Measurements from ENCODE around the gene CRYM.

Gene CRYM

GRCh38 chr16:21219551-21219950 is 58.5 kb downstream of the CRYM start:
- no peaks in the 10 kb centered on the region for H3K36me3 ChIP-seq (ENCODE audit: control insufficient read depth in 2 of 2, insufficient read depth in 1 of 2, low read length in 2 of 2)
- no peaks in the 10 kb centered on the region for H3K9me3 ChIP-seq (ENCODE audit: control insufficient read depth, insufficient read depth, low read depth, low read length)
- no peak overlapping the region for H3K4me3 ChIP-seq (ENCODE audit: low read depth, low read length)
- CTCF ChIA-PET = no interaction called here
- POLR2A ChIA-PET = no interaction called here
- no peak overlapping the region for H3K27ac ChIP-seq (ENCODE audit: extremely low read depth, low read depth, low read length)
- no peak for TF ChIP-seq ZNF776 (tag by site-specific recombination; IDR thresholded peaks at IDR 0.05; ENCODE audit: borderline replicate concordance)
- no peaks in the 10 kb centered on the region for H3K4me1 ChIP-seq (ENCODE audit: control insufficient read depth, insufficient read depth, low read length)

GRCh38 chr16:21218153-21218552 is 59.9 kb downstream of the CRYM start:
- CTCF ChIA-PET = no interaction called here
- TF ChIP-seq MYNN (tag by site-specific recombination; IDR thresholded peaks at IDR 0.05; ENCODE audit: borderline replicate concordance) (no peak), ZNF133 (tag by site-specific recombination; IDR thresholded peaks at IDR 0.05) (no peak), ZNF121 (tag by site-specific recombination; IDR thresholded peaks at IDR 0.05) (no peak), ZNF266 (tag by site-specific recombination; IDR thresholded peaks at IDR 0.05; ENCODE audit: low read depth) (no peak), ZFP3 (tag by site-specific recombination; IDR thresholded peaks at IDR 0.05; ENCODE audit: low read depth) (no peak), OSR2 (tag by site-specific recombination; IDR thresholded peaks at IDR 0.05) (no peak), GLIS2 (tag by site-specific recombination; IDR thresholded peaks at IDR 0.05) (no peak), ZNF426 (tag by site-specific recombination; IDR thresholded peaks at IDR 0.05) (no peak), ZFP41 (tag by site-specific recombination; IDR thresholded peaks at IDR 0.05; ENCODE audit: borderline replicate concordance) (no peak), ZNF776 (tag by site-specific recombination; IDR thresholded peaks at IDR 0.05; ENCODE audit: borderline replicate concordance) (no peak)
- H3K4me1 ChIP-seq (ENCODE audit: control insufficient read depth, insufficient read depth, low read length) = no peaks in the 10 kb centered on the region
- POLR2A ChIA-PET = no interaction called here
- H3K9me3 ChIP-seq (ENCODE audit: control insufficient read depth, insufficient read depth, low read depth, low read length) = no peaks in the 10 kb centered on the region
- no peak overlapping the region for H3K4me3 ChIP-seq (ENCODE audit: low read depth, low read length)
- no peak overlapping the region for H3K27ac ChIP-seq (ENCODE audit: extremely low read depth, low read depth, low read length)
- H3K36me3 ChIP-seq (ENCODE audit: control insufficient read depth in 2 of 2, insufficient read depth in 1 of 2, low read length in 2 of 2) = no peaks in the 10 kb centered on the region

GRCh38 chr16:21217121-21217520 is 61.0 kb downstream of the CRYM start:
- Histone ChIP-seq H3K36me3 (ENCODE audit: control insufficient read depth in 2 of 2, insufficient read depth in 1 of 2, low read length in 2 of 2) (no peaks in the 10 kb centered on the region), H3K4me1 (ENCODE audit: control insufficient read depth, insufficient read depth, low read length) (no peaks in the 10 kb centered on the region), H3K9me3 (ENCODE audit: control insufficient read depth, insufficient read depth, low read depth, low read length) (no peaks in the 10 kb centered on the region), H3K4me3 (ENCODE audit: low read depth, low read length) (no peak overlapping the region), H3K27ac (ENCODE audit: extremely low read depth, low read depth, low read length) (no peak overlapping the region)
- ChIA-PET POLR2A (no interaction called here), CTCF (interaction anchor here (0.9 kb wide), 1 partner anchor 58 kb away, joined by 3 read pairs; no protein-coding TSS in a partner anchor)
- TF ChIP-seq ZNF629 (tag by site-specific recombination; IDR thresholded peaks at IDR 0.05) = no peak
- no peak for TF ChIP-seq ZNF214 (tag by site-specific recombination; IDR thresholded peaks at IDR 0.05; ENCODE audit: borderline replicate concordance)
- TF ChIP-seq ZFP69B (tag by site-specific recombination; IDR thresholded peaks at IDR 0.05) = no peak
- TF ChIP-seq ZEB2 (tag by site-specific recombination; IDR thresholded peaks at IDR 0.05) = no peak
- TF ChIP-seq ZNF549 (tag by site-specific recombination; IDR thresholded peaks at IDR 0.05) = no peak
- TF ChIP-seq ZNF518A (tag by site-specific recombination; conservative IDR thresholded peaks at IDR 0.05; ENCODE audit: low read depth) = no peak
- no peak for TF ChIP-seq ZNF701 (tag by site-specific recombination; IDR thresholded peaks at IDR 0.05)
- TF ChIP-seq, protein P1, sequence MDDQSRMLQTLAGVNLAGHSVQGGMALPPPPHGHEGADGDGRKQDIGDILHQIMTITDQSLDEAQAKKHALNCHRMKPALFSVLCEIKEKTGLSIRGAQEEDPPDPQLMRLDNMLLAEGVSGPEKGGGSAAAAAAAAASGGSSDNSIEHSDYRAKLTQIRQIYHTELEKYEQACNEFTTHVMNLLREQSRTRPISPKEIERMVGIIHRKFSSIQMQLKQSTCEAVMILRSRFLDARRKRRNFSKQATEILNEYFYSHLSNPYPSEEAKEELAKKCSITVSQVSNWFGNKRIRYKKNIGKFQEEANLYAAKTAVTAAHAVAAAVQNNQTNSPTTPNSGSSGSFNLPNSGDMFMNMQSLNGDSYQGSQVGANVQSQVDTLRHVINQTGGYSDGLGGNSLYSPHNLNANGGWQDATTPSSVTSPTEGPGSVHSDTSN (CRISPR knock-in tag; IDR thresholded peaks at IDR 0.05) = no peak
- no peak for TF ChIP-seq ZNF175 (tag by site-specific recombination; IDR thresholded peaks at IDR 0.05)
- TF ChIP-seq GLIS1 (tag by site-specific recombination; IDR thresholded peaks at IDR 0.05) = no peak
- no peak for TF ChIP-seq ZNF555 (tag by site-specific recombination; conservative IDR thresholded peaks at IDR 0.05)
